Measurements from ENCODE around the gene ATIC.

DNA sequence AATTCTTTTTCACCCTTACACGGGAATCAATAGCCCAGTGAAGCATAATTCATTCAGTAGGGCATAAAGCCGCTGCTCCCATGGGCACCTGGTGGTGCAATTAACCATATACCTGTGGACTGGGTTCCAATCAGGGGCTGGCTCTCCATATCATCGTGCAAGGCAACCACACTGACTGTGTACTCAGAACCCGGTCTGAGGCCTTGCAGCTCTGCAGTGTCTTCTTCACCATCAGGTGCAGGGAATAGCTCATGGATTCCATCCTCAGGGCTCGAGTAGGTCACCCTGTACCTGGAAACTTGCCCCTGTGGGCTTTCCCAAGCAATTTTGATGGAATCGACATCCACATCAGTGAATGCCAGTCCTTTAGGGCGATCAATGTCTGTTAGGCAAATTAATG is 68.8 kb downstream of the ATIC start:
- TF ChIP-seq, protein P1, sequence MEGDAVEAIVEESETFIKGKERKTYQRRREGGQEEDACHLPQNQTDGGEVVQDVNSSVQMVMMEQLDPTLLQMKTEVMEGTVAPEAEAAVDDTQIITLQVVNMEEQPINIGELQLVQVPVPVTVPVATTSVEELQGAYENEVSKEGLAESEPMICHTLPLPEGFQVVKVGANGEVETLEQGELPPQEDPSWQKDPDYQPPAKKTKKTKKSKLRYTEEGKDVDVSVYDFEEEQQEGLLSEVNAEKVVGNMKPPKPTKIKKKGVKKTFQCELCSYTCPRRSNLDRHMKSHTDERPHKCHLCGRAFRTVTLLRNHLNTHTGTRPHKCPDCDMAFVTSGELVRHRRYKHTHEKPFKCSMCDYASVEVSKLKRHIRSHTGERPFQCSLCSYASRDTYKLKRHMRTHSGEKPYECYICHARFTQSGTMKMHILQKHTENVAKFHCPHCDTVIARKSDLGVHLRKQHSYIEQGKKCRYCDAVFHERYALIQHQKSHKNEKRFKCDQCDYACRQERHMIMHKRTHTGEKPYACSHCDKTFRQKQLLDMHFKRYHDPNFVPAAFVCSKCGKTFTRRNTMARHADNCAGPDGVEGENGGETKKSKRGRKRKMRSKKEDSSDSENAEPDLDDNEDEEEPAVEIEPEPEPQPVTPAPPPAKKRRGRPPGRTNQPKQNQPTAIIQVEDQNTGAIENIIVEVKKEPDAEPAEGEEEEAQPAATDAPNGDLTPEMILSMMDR (IDR thresholded peaks at IDR 0.05): no peak
- TF ChIP-seq POLR2A (IDR thresholded peaks at IDR 0.05): no peak
